K562 (cell line): ENCODE measurements around the gene PDIA4. TPM values are rescaled to one million over a fixed set of nuclear protein-coding genes. Genes with fewer than 3 reads are reported as not detected.

Experiments used
- ATAC-seq: fragments of 200-7000 bp; cut with Tn5 transposase; 3 replicates; pipeline ENCODE4 v1.9.1; 2020; ENCODE audit warnings: moderate library complexity
- BruUV-seq: library from RNA; stranded (reverse); fragments of 400-500 nt; replicated peaks from 2 replicates; lab custom pipeline; 2021; lab: Mats Ljungman, UMichigan
- CTCF ChIA-PET: fragments of 300-600 bp; formaldehyde crosslinking; extraction: SDS; loops from one replicate; lab custom pipeline; 2021; ENCODE audit warnings: low intra/inter-chr PET ratio; lab: Yijun Ruan, JAX
- POLR2A ChIA-PET: fragments of 300-600, 350-650 bp; sonication (Branson Sonifier 250); formaldehyde crosslinking; extraction: SDS; loops from one replicate; lab custom pipeline; 2021; ENCODE audit warnings: antibody characterized with exemption, inconsistent platforms; lab: Yijun Ruan, JAX
- DNase-seq, 4 experiments: peaks; one replicate each; pipeline versions ENCODE4 v3.0.0 to v3.0.0-alpha.2; 2011 to 2018; ENCODE audit warnings: low spot score in 3 of 4, mixed read lengths in 3 of 4; ENCODE audit errors: extremely low read depth in 1 of 4
- FAIRE-seq: peaks from 2 replicates; lab custom pipeline; 2011; peaks lifted over from hg19 to GRCh38; lab: Jason Lieb, UNC
- H2AFZ ChIP-seq: 2 replicates; pipeline ENCODE4 v1.6.0; 2011; ENCODE audit warnings: low read depth, low read length, control low read depth, inconsistent platforms
- H3K27ac ChIP-seq: fragments of 200-600 bp; 3 replicates; pipeline ENCODE4 v1.8.0; 2011; ENCODE audit warnings: low read depth, mild to moderate bottlenecking, control low read depth, inconsistent platforms, low read length, moderate library complexity, mixed read lengths; ENCODE audit errors: extremely low read depth
- H3K27me3 ChIP-seq, 2 experiments: fragments of 300-600 bp in 1 of 2; 2 replicates in 1 of 2; 3 replicates in 1 of 2; pipeline versions ENCODE4 v1.6.0 to v1.8.0; 2011; ENCODE audit warnings: inconsistent platforms in 2 of 2, low read length in 2 of 2, mild to moderate bottlenecking in 1 of 2, mixed read lengths in 1 of 2, moderate library complexity in 1 of 2; ENCODE audit not compliant: control insufficient read depth in 2 of 2, insufficient read depth in 2 of 2
- H3K36me3 ChIP-seq: fragments of 300-600 bp; 3 replicates; pipeline ENCODE4 v1.8.0; 2011; ENCODE audit warnings: mild to moderate bottlenecking, low read length, inconsistent platforms; ENCODE audit not compliant: control insufficient read depth, insufficient read depth
- H3K4me1 ChIP-seq, 2 experiments: fragments of 200-600 bp in 1 of 2; replicated peaks in 1 of 2; 2 replicates in 1 of 2; 3 replicates in 1 of 2; pipeline versions ENCODE4 v1.5.1 to v1.8.0; 2011; ENCODE audit warnings: inconsistent platforms in 2 of 2, low read length in 2 of 2, mild to moderate bottlenecking in 1 of 2, mixed read lengths in 1 of 2, moderate library complexity in 1 of 2; ENCODE audit not compliant: control insufficient read depth in 2 of 2, insufficient read depth in 2 of 2
- H3K4me2 ChIP-seq: 2 replicates; pipeline ENCODE4 v1.6.1; 2011; ENCODE audit warnings: low read length, control low read depth, inconsistent platforms, mixed read lengths; ENCODE audit not compliant: insufficient read depth
- H3K4me3 ChIP-seq: fragments of 200-600 bp; sonication (generic), shearing (Covaris generic); 2 replicates; pipeline ENCODE4 v1.5.1; 2016; ENCODE audit warnings: control low read depth, inconsistent platforms
- H3K79me2 ChIP-seq: fragments of 200-600 bp; 3 replicates; pipeline ENCODE4 v1.8.0; 2011; ENCODE audit warnings: low read length, inconsistent platforms; ENCODE audit not compliant: control insufficient read depth, insufficient read depth
- H3K9ac ChIP-seq, 2 experiments: 2 replicates each; pipeline versions ENCODE4 v1.6.0 to v1.6.1; 2011; ENCODE audit warnings: low read depth in 2 of 2, low read length in 2 of 2, control low read depth in 1 of 2, inconsistent platforms in 1 of 2, mild to moderate bottlenecking in 1 of 2, mixed read lengths in 1 of 2; ENCODE audit not compliant: insufficient read depth in 1 of 2
- H3K9me1 ChIP-seq: one replicate; pipeline ENCODE4 v1.6.0; 2011; ENCODE audit warnings: inconsistent platforms, mild to moderate bottlenecking, low read length, moderate library complexity; ENCODE audit not compliant: control insufficient read depth, insufficient read depth
- H3K9me3 ChIP-seq: replicated peaks from 2 replicates; pipeline ENCODE4 v1.5.1; 2011; ENCODE audit warnings: low read depth, low read length, inconsistent platforms; ENCODE audit not compliant: control insufficient read depth, insufficient read depth
- H4K20me1 ChIP-seq: replicated peaks from 2 replicates; pipeline ENCODE4 v1.6.1; 2011; ENCODE audit warnings: low read length, inconsistent platforms, mixed read lengths; ENCODE audit not compliant: control insufficient read depth, insufficient read depth
- CHD2 ChIP-seq: IDR thresholded peaks from 2 replicates; pipeline ENCODE4 v1.6.1; 2011; ENCODE audit warnings: low read depth, low read length
- PRDM10 ChIP-seq: fragments of 450-650 bp; IDR thresholded peaks from 2 replicates; pipeline ENCODE4 v1.6.1; 2018; ENCODE audit not compliant: partially characterized antibody
- WGBS: fragments of 100-300 bp; shearing (Covaris generic); methylation state at CpG from one replicate; pipeline ENCODE4 v1.1.6; 2016; ENCODE audit warnings: low coverage, mixed read lengths; ENCODE audit not compliant: insufficient coverage; ENCODE audit errors: missing lambda C conversion rate; 5-methylcytosine and 5-hydroxymethylcytosine counted together
- in situ Hi-C: fragments of 300-500 bp; cut with MboI; formaldehyde crosslinking; loops from 4 replicates; pipeline ENCODE4 v1.15.0; 2018; ENCODE audit warnings: inconsistent platforms, mixed read lengths
- intact Hi-C: fragments of 100-400 bp; cut with micrococcal nuclease; formaldehyde crosslinking; loops from 2 replicates; pipeline ENCODE4 v1.14.2; 2022
- polyA plus RNA-seq, 8 experiments: library from polyadenylated mRNA; depleted of rRNA in 4 of 8; stranded (reverse) in 5 of 8; unstranded in 3 of 8; fragments of >200 nt; fragmentation: Nextera tagmentation in 2 of 8; fragmentation: Illumina TruSeq in 1 of 8; extraction: Ambion mirVana in 2 of 8; extraction: Trizol in 1 of 8; gene quantifications; 2 replicates each; pipeline versions ENCODE4 v1.2.1 to v1.2.3, GENCODE V29; 2011 to 2014; ENCODE audit warnings: inconsistent platforms in 1 of 8, missing spikeins in 1 of 8
- total RNA-seq, 7 experiments: library from RNA; depleted of rRNA in 6 of 7; stranded (reverse); fragments of >200 nt in 6 of 7; fragmentation: Illumina TruSeq in 2 of 7; extraction: Trizol in 2 of 7; gene quantifications; 2 replicates each; pipeline versions ENCODE4 v1.2.1 to v1.2.3, GENCODE V29; 2011 to 2021; ENCODE audit warnings: low replicate concordance in 1 of 7

PDIA4 gene
- total and polyA plus RNA-seq, 9 of the 15 experiments (the other 6 are each of a cell fraction or from before 2014, with no cell fraction given) = 9.1 to 175 (median 146) TPM

GRCh38 chr7:148979827-148980226 lies 48.5 kb downstream of the PDIA4 start:
- Histone ChIP-seq H3K4me3 (no peak overlapping the region), H3K9me3 (no peaks in the 10 kb centered on the region), H3K4me2 (no peak overlapping the region), H3K4me1 (peaks cover 14 to 15% of the 10 kb centered on the region in 2 experiments; a peak in 4 of 5 replicates), H3K27ac (no peak overlapping the region), H3K27me3 (no peaks in the 10 kb centered on the region), H3K9ac (no peak overlapping the region), H3K79me2 (no peaks in the 10 kb centered on the region), H4K20me1 (no peaks in the 10 kb centered on the region), H2AFZ (peak overlapping the region; percentile 6; the same call in 1 of the 2 replicates), H3K9me1 (no peaks in the 10 kb centered on the region), H3K36me3 (no peaks in the 10 kb centered on the region)
- POLR2A ChIA-PET = interaction anchor here (0.6 kb wide), 1 partner anchor 14 kb away, joined by 3 read pairs; no protein-coding TSS in a partner anchor
- CTCF ChIA-PET = no interaction called here
- intact Hi-C loops = loop anchor here (5.0 kb wide), 1 partner anchor 517 kb away; the partner anchor contains the start of gene ZNF746
- DNase-seq (no peak), FAIRE-seq (no peak), ATAC-seq (no peak)
- 40% methylated on average over 9 of the region's 9 CpGs for WGBS
- no TSS peak for BruUV-seq
- in situ Hi-C loops = no loop called here
- no peak for TF ChIP-seq PRDM10
- peak; percentile 87 for TF ChIP-seq CHD2
